ENCODE measurements around the gene UBR3.
"Not testable (repeated sequence)": the region's sequence is repeated elsewhere in the genome, so short reads cannot be mapped to it uniquely, and the experiment has no call there.

The UBR3 gene, protein sequence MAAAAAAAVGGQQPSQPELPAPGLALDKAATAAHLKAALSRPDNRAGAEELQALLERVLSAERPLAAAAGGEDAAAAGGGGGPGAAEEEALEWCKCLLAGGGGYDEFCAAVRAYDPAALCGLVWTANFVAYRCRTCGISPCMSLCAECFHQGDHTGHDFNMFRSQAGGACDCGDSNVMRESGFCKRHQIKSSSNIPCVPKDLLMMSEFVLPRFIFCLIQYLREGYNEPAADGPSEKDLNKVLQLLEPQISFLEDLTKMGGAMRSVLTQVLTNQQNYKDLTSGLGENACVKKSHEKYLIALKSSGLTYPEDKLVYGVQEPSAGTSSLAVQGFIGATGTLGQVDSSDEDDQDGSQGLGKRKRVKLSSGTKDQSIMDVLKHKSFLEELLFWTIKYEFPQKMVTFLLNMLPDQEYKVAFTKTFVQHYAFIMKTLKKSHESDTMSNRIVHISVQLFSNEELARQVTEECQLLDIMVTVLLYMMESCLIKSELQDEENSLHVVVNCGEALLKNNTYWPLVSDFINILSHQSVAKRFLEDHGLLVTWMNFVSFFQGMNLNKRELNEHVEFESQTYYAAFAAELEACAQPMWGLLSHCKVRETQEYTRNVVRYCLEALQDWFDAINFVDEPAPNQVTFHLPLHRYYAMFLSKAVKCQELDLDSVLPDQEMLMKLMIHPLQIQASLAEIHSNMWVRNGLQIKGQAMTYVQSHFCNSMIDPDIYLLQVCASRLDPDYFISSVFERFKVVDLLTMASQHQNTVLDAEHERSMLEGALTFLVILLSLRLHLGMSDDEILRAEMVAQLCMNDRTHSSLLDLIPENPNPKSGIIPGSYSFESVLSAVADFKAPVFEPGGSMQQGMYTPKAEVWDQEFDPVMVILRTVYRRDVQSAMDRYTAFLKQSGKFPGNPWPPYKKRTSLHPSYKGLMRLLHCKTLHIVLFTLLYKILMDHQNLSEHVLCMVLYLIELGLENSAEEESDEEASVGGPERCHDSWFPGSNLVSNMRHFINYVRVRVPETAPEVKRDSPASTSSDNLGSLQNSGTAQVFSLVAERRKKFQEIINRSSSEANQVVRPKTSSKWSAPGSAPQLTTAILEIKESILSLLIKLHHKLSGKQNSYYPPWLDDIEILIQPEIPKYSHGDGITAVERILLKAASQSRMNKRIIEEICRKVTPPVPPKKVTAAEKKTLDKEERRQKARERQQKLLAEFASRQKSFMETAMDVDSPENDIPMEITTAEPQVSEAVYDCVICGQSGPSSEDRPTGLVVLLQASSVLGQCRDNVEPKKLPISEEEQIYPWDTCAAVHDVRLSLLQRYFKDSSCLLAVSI (N-terminal part only)

DNA sequence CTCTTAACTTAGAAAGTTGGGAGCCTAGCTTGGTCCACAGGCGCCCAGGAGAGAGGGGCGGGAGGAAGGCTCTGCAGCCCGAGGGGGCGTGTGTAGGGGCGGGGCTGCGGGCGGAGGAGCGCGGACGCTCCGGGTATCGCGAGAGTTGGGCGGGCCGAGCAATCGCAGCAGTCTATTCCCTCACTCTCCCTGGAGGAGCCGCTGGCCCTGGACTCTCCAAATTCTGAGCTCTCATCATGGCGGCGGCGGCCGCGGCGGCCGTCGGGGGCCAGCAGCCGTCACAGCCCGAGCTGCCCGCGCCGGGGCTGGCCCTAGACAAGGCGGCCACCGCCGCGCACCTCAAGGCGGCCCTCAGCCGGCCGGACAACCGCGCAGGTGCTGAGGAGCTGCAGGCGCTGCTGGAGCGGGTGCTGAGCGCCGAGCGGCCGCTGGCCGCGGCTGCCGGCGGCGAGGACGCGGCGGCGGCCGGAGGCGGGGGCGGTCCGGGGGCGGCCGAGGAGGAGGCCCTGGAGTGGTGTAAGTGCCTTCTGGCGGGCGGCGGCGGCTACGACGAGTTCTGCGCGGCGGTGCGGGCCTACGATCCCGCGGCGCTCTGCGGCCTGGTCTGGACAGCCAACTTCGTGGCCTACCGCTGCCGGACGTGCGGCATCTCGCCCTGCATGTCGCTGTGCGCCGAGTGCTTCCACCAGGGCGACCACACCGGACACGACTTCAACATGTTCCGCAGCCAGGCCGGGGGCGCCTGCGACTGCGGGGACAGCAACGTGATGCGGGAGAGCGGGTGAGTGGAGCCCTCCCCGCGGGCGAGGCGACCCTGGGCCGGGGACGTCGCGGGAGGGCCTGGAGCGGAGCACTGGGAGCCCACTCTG lies at the start of gene UBR3:
TSS of gene UBR3 (plus strand) at position 183 of the 869 bp plus-strand sequence. CDS start at position 237, 54 bp downstream.
- DNase-seq, result peak; percentile 77 to 81 (median 80)

DNA sequence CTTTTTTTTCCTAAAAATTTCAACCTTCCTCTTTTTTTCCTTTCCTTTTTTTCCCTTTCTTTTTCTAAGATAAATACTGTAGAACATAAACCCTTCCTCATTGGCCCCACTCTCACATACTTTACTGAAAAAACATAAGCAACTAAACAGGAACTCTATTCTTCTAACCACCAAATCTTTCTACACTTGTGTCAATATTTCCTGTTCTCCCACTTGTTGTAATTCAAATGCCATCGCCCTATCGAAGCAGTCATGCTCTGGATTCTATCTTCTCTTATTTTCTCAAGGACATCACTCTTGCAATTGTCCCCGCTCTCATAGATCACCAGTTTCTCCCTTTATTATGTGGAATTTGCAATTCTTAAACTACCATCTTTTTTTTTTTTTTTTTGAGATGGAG lies 48.8 kb upstream of the UBR3 start:
- no peak for DNase-seq

- no peak for DNase-seq
Measured at GRCh38 chr2:169781249-169782013, 45.8 kb upstream of the UBR3 start.

DNA sequence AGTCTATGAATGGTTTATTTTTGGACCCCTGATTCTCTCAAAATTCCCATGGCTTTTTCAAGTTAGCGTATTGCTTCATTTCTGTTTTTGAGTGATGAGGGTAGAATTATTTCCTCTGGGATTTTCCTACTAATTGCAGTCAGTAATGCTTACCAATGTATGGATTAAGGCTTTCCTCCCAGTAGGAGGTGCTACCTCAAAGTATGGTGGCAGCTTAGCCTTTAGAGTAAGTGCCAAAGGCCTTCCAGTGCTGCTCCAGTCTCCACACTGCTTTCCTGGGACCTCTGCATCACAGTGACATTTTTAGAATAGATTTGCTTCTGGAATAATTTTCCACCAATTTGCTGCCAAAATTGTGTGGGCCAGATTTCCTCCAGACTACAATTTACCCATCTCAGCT lies 44.7 kb upstream of the UBR3 start:
- DNase-seq, result no peak

DNA sequence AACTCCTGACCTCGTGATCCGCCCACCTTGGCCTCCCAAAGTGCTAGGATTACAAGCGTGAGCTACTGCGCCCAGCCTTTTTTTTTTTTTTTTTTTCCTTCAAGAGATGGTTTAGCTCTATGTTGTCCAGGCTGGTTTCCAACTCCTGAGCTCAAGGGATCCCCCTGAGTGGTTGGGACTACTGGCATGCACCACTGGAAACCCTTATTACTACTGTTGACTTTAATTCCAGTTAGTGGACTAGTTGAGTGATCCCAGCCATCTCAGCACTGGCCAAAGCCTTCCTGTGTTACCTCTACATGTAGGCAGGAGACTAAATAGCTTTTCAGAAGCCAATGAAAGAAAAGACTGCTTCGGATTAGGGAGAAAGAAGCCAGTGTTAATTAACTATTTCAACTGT lies 36.7 kb upstream of the UBR3 start:
- no peak for DNase-seq

- no peak for DNase-seq
Measured at GRCh38 chr2:169795181-169795580, 32.1 kb upstream of the UBR3 start.

DNA sequence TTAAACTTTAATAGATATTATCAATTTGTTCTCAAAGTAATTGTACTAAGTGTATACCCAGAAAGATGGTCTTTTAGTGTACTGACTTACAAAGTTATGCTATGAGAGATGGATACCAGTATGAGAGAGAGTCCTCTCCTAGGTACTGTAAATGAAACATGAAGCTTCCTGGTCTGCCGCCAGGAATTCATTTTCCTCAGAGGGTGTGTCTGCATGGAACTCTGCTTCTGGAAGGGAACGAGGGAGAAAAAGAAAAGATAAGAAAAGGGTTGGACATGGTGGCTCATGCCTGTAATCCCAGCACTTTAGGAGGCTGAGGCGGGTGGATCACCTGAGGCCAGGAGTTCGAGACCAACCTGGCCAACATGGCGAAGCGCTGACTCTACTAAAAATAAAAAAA lies 30.8 kb upstream of the UBR3 start:
- no peak for DNase-seq

- DNase-seq, result no peak
Measured at GRCh38 chr2:169797601-169798000, 29.7 kb upstream of the UBR3 start.

DNA sequence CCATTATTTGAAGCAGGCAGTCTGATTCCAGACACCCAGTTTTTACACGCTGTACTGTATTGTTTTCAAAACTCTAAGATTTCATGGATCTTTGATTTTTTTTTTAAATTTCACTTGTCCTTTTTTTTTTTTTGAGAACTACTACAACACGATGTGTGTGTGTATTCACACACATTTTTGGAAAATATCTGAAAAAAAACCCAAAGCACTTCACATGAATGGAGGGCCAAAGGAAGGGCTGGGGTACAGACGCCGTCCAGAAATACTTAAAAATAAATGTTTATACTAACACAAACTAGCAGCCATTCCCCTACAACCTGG lies 28.9 kb upstream of the UBR3 start:
- DNase-seq, result no peak

DNA sequence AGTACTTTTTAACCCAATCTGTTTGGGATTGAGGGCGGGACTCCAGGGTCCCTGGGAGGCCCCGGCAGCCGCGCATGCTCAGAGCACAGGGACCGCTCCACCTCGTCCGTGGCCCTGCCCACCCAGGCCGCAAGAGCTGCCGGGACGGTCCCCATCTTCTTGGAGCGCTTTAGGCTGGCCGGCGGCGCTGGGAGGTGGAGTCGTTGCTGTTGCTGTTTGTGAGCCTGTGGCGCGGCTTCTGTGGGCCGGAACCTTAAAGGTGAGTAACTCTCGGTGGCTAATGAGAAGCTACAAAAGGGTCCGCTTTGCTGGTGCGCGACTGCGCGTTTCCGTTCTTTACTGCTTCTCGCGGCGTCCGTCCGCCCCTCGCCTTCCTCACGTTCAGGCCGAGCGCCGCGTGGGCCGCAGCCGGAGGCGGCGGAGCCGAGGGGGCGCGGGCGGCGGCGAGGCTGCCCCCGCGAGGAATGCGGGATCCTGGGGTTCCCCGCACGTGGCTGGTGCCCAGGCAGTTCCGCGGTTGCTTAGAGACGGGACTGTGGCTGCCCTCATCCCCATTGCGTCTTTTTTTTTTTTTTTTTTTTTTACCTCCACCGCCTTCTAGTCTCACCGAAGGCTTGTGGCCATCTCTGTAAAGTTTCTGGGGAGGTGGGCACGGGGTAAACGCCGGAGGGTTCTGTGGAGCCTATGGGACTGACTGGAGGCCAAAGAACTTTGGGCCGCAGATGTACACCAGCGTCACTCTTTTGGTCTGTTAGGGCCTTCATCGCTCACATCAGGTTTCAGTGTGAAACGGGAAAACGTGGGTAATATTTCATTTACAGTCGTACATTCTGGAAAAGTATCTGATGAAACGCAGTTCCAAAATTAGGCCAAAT lies 28.3 kb upstream of the UBR3 start, which contains the start of gene SSB:
TSS of gene SSB (plus strand) at position 154 of the 875 bp plus-strand sequence. CDS start 2,090 bp downstream, outside the sequence.
- peak; percentile 85 to 89 (median 86) for DNase-seq

DNA sequence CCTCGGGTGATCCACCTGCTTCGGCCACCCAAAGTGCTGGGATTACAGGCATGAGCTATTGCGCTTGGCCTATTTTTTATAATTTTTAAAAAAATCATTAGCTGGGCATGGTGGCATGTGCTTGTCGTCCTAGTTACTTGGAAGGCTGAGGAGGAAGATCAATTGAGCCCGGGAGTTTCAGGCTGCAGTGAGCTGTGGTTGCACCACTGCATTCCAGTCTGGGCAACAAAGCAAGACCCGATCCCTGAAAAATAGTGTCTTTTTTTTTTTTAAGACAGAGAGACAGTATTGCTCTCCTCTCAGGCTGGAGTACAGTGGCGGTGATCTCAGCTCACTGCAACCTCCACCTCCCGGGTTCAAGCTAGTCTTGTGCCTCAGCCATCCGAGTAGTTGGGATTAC lies 23.8 kb upstream of the UBR3 start:
- no peak for DNase-seq

- no peak for DNase-seq
Measured at GRCh38 chr2:169806586-169806985, 20.7 kb upstream of the UBR3 start.

GRCh38 chr2:169808221-169808620 lies 19.0 kb upstream of the UBR3 start:
- no peak for DNase-seq

DNA sequence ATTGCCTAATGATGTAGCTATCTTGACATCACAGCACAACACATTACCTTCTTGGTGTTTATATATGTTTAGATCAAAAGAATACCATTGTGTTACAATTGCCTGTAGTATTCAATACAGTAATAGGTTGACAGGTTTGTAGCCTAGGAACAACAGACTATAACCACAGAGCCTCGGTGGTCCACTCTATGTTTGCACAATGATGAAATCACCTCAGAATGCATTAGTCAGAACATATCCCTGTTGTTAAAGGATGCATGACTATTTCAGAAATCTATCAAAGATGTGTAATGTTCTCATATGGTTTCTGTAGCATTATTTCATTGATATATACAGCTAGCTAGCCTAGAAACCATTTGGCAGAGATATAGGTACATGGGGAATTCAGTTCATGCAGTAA lies 11.4 kb upstream of the UBR3 start:
- DNase-seq, result no peak

DNA sequence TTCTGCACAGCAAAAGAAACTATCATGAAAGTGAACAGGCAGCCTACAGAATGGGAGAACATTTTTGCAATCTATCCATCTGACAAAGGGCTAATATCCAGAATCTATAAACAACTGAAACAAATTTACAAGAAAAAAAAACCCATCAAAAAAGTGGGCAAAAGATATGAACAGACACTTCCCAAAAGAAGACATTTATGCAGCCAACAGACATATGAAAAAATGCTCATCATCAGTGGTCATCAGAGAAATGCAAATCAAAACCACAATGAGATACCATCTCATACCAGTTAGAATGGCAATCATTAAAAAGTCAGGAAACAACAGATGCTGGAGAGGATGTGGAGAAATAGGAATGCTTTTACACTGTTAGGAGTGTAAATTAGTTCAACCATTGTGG lies 10.3 kb upstream of the UBR3 start:
- DNase-seq, result not testable (repeated sequence)

GRCh38 chr2:169817369-169817768 lies 9.9 kb upstream of the UBR3 start:
- not testable (repeated sequence) for DNase-seq

DNA sequence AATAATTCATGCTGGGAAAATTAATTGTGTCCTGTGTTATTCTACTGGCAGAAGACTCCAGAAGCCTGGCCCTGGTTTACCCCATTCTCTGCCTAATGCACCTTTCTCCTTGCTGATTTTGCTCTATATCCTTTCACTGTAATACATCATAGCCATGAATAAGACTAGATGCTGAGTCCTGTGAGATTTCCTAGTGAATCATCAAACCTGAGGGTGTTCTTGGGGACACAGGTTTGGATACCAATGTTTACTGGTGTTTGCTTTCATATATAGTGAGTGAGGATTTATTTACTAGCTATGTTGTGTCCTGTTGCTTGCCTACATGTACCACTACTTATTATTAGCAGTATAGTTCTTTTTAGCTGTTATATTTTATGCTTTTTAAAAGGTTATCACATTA lies 9.0 kb upstream of the UBR3 start:
- no peak for DNase-seq

DNA sequence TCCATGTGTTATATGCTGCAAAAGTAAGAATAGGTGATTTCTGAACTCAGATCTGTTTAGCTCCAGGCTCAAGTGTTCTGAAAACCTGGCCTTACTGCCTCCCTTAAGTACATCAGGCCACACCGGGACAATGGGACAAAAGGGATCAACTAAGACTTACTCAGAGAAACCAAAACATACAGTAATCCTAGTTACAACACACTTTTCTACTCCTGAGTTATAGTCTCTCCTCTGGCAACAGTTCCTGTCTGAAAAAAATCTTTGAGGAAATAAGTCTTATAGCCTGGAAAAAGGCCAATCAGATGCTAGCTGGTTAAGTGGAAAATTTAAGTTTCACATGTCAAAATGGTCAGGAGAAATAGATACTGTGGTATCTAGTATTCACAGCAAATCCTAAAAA lies 8.1 kb upstream of the UBR3 start:
- no peak for DNase-seq

DNA sequence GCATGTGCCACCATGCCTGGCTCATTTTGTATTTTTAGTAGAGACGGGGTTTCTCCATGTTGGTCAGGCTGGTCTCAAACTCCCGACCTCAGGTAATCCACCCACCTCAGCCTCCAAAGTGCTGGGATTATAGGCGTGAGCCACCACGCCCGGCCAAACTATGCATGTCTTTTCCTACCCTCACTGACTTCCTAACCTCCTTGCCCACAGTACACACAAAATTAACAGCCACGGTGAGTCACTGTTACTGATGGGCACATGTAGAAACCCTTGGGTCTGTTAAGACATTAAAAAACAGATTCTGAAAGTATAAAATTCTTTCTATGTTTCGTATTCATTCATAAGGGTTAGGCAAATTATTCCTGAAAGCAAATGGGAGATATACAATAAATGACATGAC lies 7.2 kb upstream of the UBR3 start:
- not testable (repeated sequence) for DNase-seq

DNA sequence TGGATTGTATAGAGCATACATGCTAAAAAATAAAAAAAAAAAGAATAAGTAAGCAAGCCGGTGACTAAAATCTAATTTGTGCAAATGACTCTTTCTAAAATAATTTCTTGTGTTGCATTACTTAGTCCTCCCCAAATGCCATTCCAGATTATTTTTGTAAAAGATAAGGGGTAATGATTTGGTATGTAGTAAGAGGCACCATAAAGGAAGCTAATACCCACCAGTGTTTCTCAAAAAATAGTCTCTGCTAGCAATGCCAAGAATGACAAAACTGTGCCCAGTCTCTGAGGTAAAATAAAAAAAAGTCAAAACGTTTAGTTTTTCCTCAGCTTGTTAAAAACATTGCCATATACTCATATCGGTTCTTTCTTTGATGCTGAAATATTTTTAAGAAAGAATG lies 5.2 kb upstream of the UBR3 start:
- DNase-seq, result no peak
